Activated T-helper 1 cell treated with anti-CD3 and anti-CD28 coated beads, Interleukin-12 subunit alpha, Interleukin-12 subunit beta, Interleukin-2, Interleukin-4 antibody, amounts not matched to agents 30 ng/mL and 10 ng/mL and 1 ng/mL, durations not matched to agents 14 hours and 24 hours and 36 hours (primary cell): ENCODE data around the gene KCNMB2. TPM values are rescaled to one million over a fixed set of nuclear protein-coding genes. Genes with fewer than 3 reads are reported as not detected.

ENCODE experiments used
- DNase-seq: peaks from one replicate; pipeline ENCODE4 v3.0.0; 2021; ENCODE audit warnings: low spot score
- H3K27ac Mint-ChIP-seq: one replicate; pipeline ENCODE4 v1.8.0; 2021; ENCODE audit warnings: mild to moderate bottlenecking, mixed read lengths
- H3K27me3 Mint-ChIP-seq: one replicate; pipeline ENCODE4 v1.8.0; 2022; ENCODE audit warnings: mild to moderate bottlenecking, moderate library complexity, mixed read lengths; ENCODE audit not compliant: insufficient read depth
- H3K36me3 Mint-ChIP-seq: one replicate; pipeline ENCODE4 v1.8.0; 2021; ENCODE audit warnings: low read depth, mixed read lengths
- H3K4me1 Mint-ChIP-seq: one replicate; pipeline ENCODE4 v1.8.0; 2021; ENCODE audit warnings: low read depth, mixed read lengths
- H3K4me3 Mint-ChIP-seq: one replicate; pipeline ENCODE4 v1.8.0; 2021; ENCODE audit warnings: mild to moderate bottlenecking, moderate library complexity, mixed read lengths
- H3K9me3 Mint-ChIP-seq: one replicate; pipeline ENCODE4 v1.8.0; 2021; ENCODE audit warnings: mixed read lengths
- intact Hi-C: fragments of 100-400 bp; cut with micrococcal nuclease; formaldehyde crosslinking; loops from one replicate; pipeline ENCODE4 v1.15.1; 2024
- total RNA-seq: library from RNA; stranded (reverse); gene quantifications from 2 replicates; pipeline ENCODE4 v1.2.3, GENCODE V29; 2022

Gene KCNMB2
- total RNA-seq, 1 donor from 2014 or later = not detected

- intact Hi-C loops = no loop called here
- Mint-ChIP-seq H3K9me3 (no peaks in the 10 kb centered on the region), H3K36me3 (no peaks in the 10 kb centered on the region), H3K4me3 (no peak overlapping the region), H3K27ac (no peak overlapping the region), H3K27me3 (no peaks in the 10 kb centered on the region), H3K4me1 (no peaks in the 10 kb centered on the region)
- no peak for DNase-seq
These were observed 272.5 kb downstream of the KCNMB2 start for GRCh38 chr3:178808748-178809147.

DNA sequence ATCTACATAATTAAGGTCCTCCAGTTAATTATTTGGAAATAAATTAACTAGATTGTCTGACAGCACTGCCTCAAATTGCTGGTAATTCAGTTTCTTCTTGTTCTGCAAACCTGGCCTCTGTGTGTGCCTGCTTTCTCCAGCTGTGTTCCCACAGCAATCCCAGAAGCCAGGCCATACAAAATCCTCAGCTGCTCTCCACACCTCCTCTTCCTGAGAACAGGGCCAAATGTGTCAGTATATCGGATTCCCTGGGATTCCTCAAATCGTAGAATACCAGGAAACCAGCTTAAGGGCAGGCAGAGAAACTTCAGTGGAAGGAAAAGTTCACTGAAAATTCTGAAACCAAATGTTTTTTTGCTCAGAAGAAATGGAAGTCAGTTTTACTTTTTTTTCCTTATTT is 273.9 kb downstream of the KCNMB2 start:
- intact Hi-C loops = no loop called here
- Mint-ChIP-seq H3K27me3 (no peaks in the 10 kb centered on the region), H3K27ac (no peak overlapping the region), H3K36me3 (no peaks in the 10 kb centered on the region), H3K9me3 (no peaks in the 10 kb centered on the region), H3K4me1 (no peaks in the 10 kb centered on the region), H3K4me3 (no peak overlapping the region)
- no peak for DNase-seq

GRCh38 chr3:178822722-178823121 is 286.5 kb downstream of the KCNMB2 start:
- intact Hi-C loops = no loop called here
- no peaks in the 10 kb centered on the region for H3K36me3 Mint-ChIP-seq
- H3K9me3 Mint-ChIP-seq = no peaks in the 10 kb centered on the region
- DNase-seq = no peak
- no peak overlapping the region for H3K4me3 Mint-ChIP-seq
- H3K4me1 Mint-ChIP-seq = no peaks in the 10 kb centered on the region
- H3K27me3 Mint-ChIP-seq = no peaks in the 10 kb centered on the region
- H3K27ac Mint-ChIP-seq = no peak overlapping the region

DNA sequence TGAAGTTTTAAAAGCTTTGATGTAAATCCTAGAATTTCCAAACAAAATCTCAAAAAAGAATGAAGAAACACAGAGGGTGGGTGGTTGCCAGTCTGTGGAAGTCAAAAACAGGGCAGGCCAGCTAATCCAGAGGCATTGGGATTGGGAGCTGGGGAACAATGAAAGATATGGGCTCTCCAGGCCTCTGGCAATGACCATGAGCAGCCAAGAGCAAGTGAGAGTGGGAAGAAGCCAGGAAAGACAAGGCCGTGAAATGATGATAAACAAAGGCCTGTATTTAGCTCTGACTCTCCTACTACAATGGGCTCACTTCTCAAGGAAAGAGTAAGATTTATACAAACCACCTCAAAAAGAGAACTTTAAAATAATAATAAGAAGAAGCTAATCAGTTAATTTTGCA is 286.9 kb downstream of the KCNMB2 start:
- no peak for DNase-seq
- H3K27ac Mint-ChIP-seq = no peak overlapping the region
- intact Hi-C loops = no loop called here
- H3K9me3 Mint-ChIP-seq = no peaks in the 10 kb centered on the region
- H3K4me1 Mint-ChIP-seq = no peaks in the 10 kb centered on the region
- H3K27me3 Mint-ChIP-seq = peaks cover 1% of the 10 kb centered on the region
- H3K4me3 Mint-ChIP-seq = no peak overlapping the region
- no peaks in the 10 kb centered on the region for H3K36me3 Mint-ChIP-seq

GRCh38 chr3:178823591-178824246 is 287.5 kb downstream of the KCNMB2 start:
- peaks cover 1% of the 10 kb centered on the region for H3K27me3 Mint-ChIP-seq
- DNase-seq = no peak
- no peaks in the 10 kb centered on the region for H3K36me3 Mint-ChIP-seq
- H3K4me3 Mint-ChIP-seq = no peak overlapping the region
- H3K9me3 Mint-ChIP-seq = no peaks in the 10 kb centered on the region
- H3K4me1 Mint-ChIP-seq = no peaks in the 10 kb centered on the region
- no peak overlapping the region for H3K27ac Mint-ChIP-seq
- intact Hi-C loops = no loop called here

DNA sequence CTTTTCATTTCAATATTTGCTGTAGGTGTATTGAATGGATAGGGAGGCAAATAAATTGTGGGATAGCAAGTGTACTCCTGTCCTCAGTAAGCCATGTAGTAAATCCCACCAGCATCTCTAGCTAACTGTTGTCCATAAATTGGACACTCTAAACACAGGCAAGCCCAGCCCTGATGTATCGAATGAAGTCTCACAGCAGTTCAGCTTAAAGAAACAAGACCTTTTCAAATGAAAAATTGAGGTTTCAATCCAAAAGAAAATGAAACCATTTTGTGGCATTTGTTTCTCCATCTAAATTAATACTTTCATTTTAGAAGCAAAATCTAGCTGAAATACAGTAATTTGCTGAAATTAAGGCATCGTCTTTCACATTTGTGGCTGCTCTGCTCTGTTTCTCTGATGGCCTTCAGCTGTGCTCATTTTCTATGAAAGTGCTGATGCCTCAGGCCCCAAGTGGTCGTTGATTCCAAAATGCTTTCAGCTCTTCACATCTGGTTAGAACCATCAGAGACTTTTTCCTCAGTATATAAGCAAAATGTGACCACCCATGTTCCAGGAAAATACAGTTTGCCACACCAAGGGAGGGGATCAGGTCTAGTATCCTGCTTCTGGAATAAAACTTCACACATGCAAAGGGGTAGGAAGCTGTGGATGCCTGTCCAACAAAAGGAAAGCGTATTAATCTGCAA is 290.3 kb downstream of the KCNMB2 start:
- Mint-ChIP-seq H3K4me3 (no peak overlapping the region), H3K4me1 (no peaks in the 10 kb centered on the region), H3K9me3 (no peaks in the 10 kb centered on the region), H3K36me3 (no peaks in the 10 kb centered on the region), H3K27me3 (peaks cover 1% of the 10 kb centered on the region), H3K27ac (no peak overlapping the region)
- no peak for DNase-seq
- intact Hi-C loops = no loop called here

DNA sequence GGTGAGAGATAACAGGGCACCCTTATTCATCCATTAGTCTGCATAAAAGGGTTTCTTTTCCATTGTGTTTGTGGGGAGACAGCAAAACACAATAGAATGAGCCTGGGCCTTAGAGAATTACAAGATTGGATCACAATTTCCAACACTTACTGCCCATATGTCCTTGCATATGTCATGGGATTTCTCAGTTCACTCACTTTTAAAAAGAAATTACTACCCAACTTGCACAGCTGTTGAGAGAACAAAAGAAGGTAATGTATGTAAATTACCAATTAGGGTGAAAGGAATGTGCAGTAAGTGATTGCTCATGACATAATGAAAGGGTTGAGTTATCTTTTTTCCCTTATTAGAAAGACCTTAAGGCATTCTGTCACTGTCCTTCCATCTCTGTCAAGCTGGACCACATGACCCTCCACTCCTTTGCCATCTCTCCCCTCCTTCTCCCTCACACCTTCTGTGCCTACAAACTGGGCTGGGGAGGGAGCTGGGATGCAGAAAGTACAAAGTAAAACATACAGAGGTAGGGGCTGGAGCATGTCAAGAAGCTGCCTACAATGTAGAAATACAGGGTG is 291.1 kb downstream of the KCNMB2 start:
- H3K4me1 Mint-ChIP-seq = no peaks in the 10 kb centered on the region
- no peaks in the 10 kb centered on the region for H3K9me3 Mint-ChIP-seq
- no peak overlapping the region for H3K27ac Mint-ChIP-seq
- no peaks in the 10 kb centered on the region for H3K36me3 Mint-ChIP-seq
- DNase-seq = no peak
- intact Hi-C loops = no loop called here
- peaks cover 1% of the 10 kb centered on the region for H3K27me3 Mint-ChIP-seq
- H3K4me3 Mint-ChIP-seq = no peak overlapping the region

DNA sequence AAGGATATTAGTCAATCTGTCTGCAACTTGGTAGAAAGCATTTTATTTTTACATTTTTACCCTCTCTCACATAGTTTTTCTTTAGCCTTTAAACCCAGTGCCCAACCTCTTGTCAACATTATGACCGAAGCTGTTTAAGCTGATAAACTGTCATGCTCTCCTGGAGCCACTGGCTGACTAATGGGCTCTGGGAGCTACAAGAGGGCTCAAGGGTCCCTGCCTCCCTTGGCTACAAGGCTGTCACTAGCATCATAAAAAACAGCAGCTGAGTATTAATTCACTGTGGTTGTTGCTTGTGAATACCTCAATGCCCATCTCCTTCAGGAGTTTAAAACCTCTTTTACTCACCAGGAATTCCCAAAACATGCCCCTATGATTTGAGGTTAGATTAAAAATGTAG is 297.5 kb downstream of the KCNMB2 start:
- H3K36me3 Mint-ChIP-seq = no peaks in the 10 kb centered on the region
- no peaks in the 10 kb centered on the region for H3K9me3 Mint-ChIP-seq
- DNase-seq = no peak
- no peak overlapping the region for H3K27ac Mint-ChIP-seq
- H3K4me1 Mint-ChIP-seq = no peaks in the 10 kb centered on the region
- peaks cover 7% of the 10 kb centered on the region for H3K27me3 Mint-ChIP-seq
- no peak overlapping the region for H3K4me3 Mint-ChIP-seq
- intact Hi-C loops = no loop called here

GRCh38 chr3:178835033-178835432 is 298.8 kb downstream of the KCNMB2 start:
- Mint-ChIP-seq H3K4me3 (no peak overlapping the region), H3K9me3 (no peaks in the 10 kb centered on the region), H3K4me1 (no peaks in the 10 kb centered on the region), H3K27ac (no peak overlapping the region), H3K36me3 (no peaks in the 10 kb centered on the region), H3K27me3 (peaks cover 7% of the 10 kb centered on the region)
- intact Hi-C loops = no loop called here
- DNase-seq = no peak

GRCh38 chr3:178837512-178837911 is 301.3 kb downstream of the KCNMB2 start:
- H3K9me3 Mint-ChIP-seq = no peaks in the 10 kb centered on the region
- no peak for DNase-seq
- peaks cover 7% of the 10 kb centered on the region for H3K27me3 Mint-ChIP-seq
- intact Hi-C loops = no loop called here
- H3K4me1 Mint-ChIP-seq = no peaks in the 10 kb centered on the region
- H3K36me3 Mint-ChIP-seq = no peaks in the 10 kb centered on the region
- no peak overlapping the region for H3K4me3 Mint-ChIP-seq
- no peak overlapping the region for H3K27ac Mint-ChIP-seq

GRCh38 chr3:178840586-178840985 is 304.4 kb downstream of the KCNMB2 start:
- DNase-seq = no peak
- no peak overlapping the region for H3K27ac Mint-ChIP-seq
- H3K9me3 Mint-ChIP-seq = no peaks in the 10 kb centered on the region
- intact Hi-C loops = no loop called here
- no peaks in the 10 kb centered on the region for H3K27me3 Mint-ChIP-seq
- no peaks in the 10 kb centered on the region for H3K4me1 Mint-ChIP-seq
- no peak overlapping the region for H3K4me3 Mint-ChIP-seq
- H3K36me3 Mint-ChIP-seq = no peaks in the 10 kb centered on the region

- Mint-ChIP-seq H3K36me3 (no peaks in the 10 kb centered on the region), H3K4me3 (no peak overlapping the region), H3K27me3 (no peaks in the 10 kb centered on the region), H3K27ac (no peak overlapping the region), H3K9me3 (no peaks in the 10 kb centered on the region), H3K4me1 (no peaks in the 10 kb centered on the region)
- no peak for DNase-seq
- intact Hi-C loops = no loop called here
These were observed 304.8 kb downstream of the KCNMB2 start for GRCh38 chr3:178841011-178841410.

- H3K36me3 Mint-ChIP-seq = no peaks in the 10 kb centered on the region
- H3K4me1 Mint-ChIP-seq = no peaks in the 10 kb centered on the region
- intact Hi-C loops = no loop called here
- DNase-seq = no peak
- no peak overlapping the region for H3K27ac Mint-ChIP-seq
- no peak overlapping the region for H3K4me3 Mint-ChIP-seq
- H3K27me3 Mint-ChIP-seq = no peaks in the 10 kb centered on the region
- H3K9me3 Mint-ChIP-seq = no peaks in the 10 kb centered on the region
These were observed 308.7 kb downstream of the KCNMB2 start for GRCh38 chr3:178844916-178845315.
